ENCODE results near the gene THRA.

GRCh38 chr17:40063187-40063771 is 514 bp downstream of the THRA start:
- TF ChIP-seq CTCF (conservative IDR thresholded peaks at IDR 0.05) (no peak), EZH2 (IDR thresholded peaks at IDR 0.05; ENCODE audit: low read depth) (no peak)
